C4-2B (cell line): Measurements from ENCODE around the gene ATP1B1.

Source experiments
- H3K27ac ChIP-seq: fragments of 450-650 bp; 2 replicates; pipeline ENCODE4 v1.5.1; 2017
- ZFX ChIP-seq: fragments of 450-650 bp; IDR thresholded peaks from 2 replicates; pipeline ENCODE4 v1.6.1; 2017
- TF ChIP-seq, protein P1 (sequence below): fragments of 450-650 bp; conservative IDR thresholded peaks from 2 replicates; pipeline ENCODE4 v1.5.1; 2017; ENCODE audit warnings: mild to moderate bottlenecking

Gene ATP1B1

DNA sequence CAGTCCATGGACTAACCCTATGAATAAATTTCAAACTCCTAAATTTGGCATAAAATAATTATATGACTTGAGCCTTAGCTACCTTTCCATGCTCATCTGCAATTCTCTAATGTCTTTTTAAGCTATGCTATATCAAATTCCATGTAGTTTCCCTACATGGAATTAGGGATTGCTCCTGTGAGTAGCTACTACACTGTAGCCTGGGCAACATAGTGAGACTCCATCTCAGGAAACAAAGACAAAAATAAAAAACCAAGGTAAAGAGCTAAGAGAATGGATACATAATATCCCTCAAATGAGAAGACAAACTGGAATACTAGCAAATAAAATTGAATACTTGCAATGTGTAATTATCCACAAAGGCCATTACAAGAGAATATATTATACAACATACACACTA is 37.5 kb downstream of the ATP1B1 start:
- H3K27ac ChIP-seq, result no peak overlapping the region
- no peak for TF ChIP-seq ZFX
- TF ChIP-seq, protein P1, sequence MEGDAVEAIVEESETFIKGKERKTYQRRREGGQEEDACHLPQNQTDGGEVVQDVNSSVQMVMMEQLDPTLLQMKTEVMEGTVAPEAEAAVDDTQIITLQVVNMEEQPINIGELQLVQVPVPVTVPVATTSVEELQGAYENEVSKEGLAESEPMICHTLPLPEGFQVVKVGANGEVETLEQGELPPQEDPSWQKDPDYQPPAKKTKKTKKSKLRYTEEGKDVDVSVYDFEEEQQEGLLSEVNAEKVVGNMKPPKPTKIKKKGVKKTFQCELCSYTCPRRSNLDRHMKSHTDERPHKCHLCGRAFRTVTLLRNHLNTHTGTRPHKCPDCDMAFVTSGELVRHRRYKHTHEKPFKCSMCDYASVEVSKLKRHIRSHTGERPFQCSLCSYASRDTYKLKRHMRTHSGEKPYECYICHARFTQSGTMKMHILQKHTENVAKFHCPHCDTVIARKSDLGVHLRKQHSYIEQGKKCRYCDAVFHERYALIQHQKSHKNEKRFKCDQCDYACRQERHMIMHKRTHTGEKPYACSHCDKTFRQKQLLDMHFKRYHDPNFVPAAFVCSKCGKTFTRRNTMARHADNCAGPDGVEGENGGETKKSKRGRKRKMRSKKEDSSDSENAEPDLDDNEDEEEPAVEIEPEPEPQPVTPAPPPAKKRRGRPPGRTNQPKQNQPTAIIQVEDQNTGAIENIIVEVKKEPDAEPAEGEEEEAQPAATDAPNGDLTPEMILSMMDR, result no peak

DNA sequence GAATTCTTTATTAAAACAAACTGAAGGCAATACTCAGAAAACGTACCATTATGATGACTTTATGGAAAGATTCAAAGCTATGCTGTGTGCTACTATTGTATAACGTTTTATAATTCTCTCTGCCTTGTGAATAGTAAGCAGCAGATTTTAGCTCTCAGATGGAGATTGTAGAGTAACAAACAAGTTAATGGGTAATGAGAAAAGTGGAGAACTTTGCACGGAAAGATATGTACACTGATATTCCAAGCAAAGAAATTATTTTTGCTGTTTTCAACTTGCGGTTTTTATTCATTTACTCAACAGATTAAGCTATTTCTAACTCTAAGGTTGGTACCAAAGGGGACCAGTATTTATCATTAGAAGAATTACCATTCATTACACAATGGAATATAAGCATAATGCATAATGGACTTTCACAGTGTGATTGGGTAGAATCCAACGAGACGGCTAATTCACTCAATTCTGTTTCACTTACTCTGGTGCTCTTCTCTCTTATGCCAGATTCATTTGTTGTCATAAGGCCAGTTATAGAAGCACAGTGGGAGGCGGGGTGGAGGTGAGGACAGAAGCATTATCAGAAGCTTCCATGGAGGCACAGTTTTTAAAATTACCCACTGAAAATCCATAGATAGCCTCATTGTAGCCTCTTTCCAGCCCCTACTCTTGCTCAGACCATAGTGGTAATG is 38.6 kb downstream of the ATP1B1 start:
- TF ChIP-seq, protein P1, result no peak
- no peak for TF ChIP-seq ZFX
- no peak overlapping the region for H3K27ac ChIP-seq

DNA sequence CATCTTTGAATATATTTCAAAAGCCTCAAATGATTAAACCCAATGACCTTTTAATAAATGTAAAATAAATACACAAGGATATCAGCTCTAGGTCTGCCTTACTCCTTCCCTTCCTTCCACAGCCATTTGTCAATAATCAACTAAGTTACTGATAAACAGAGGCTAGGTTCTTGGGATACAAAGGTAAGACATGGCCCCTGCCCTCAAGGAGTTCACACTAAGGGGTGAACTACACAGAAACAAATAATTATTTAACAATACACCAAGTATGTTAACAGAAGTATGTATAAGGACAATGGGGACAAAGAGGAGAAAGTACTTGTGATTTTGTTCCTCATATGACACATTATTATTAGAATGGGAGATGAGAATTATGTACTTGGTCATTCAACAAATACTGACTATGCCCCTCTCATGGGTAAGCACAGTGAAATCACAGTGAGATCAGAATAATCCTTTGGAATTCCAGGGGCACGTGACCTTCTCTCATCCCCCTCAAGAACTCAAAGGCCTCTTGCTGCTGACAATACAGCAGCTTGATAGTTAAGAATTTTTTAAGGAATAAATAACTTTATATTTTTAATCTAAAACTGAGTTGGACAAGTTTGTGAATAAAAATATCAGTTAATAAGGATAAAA is 40.2 kb downstream of the ATP1B1 start:
- TF ChIP-seq, protein P1, result no peak
- no peak for TF ChIP-seq ZFX
- no peak overlapping the region for H3K27ac ChIP-seq

DNA sequence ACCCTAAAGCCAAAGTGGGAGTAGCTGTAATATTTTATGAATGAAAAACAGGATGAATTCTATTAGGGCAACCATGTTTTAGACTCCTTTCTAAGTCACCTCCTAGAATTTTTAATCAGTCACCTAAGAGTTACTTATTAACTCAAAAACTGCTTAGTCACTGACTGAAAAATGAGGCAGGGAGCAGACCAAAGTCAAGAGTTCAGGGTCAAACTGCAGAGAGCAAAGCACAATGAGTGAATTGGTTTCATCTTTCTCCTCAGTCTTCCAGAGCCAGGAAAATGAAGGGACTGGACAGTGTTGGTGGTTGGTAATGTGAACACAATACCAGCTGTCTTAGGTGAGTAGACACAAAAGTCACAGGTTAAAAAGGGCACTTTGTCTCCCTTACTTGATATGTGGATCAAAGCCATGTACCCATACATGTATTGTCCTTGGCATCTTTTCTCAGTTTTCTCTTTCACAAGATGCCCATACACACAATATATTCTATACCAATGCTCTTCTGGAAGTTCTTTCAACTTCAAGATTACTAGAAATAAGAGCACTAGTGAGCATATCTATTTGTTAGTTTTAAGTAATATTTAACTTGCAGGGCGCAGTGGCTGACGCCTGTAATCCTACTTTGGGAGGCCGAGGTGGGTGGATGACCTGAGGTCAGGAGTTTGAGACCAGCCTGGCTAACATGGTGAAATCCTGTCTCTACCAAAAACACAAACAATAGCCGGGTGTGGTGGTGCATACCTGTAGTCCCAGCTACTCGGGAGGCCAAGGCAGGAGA is 42.2 kb downstream of the ATP1B1 start:
- H3K27ac ChIP-seq, result no peak overlapping the region
- TF ChIP-seq ZFX, result no peak
- TF ChIP-seq, protein P1, result no peak

DNA sequence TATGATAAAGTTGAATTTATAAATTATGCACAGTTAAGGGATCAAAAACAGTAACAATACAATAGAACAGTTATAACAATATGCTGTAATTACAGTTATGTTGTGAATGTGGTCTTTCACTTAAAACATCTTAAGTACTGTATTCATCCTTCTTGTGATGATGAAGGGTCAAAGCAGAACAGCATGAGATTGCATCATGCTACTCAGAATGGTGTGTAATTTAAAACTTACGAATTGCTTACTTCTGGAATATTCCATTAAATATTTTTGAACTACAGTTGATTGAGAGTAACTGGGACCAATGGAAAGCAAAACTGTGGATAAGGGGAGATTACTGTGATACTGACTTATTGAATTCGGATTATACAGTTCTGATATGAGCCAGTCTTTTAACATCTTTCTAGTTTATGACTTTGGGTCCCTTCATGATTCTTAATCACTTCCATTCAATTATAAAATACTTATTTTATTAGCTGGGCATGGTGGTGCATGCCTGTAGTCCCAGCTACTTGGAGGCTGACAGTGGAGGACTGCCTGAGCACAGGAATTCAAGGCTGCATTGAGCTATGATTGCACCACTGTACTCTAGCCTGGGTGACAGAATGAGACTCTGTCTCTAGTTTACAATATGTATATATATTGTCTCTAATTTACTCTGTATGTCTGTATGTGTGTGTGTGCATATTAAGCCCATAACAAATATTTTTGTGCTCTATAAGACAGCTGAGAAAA is 43.2 kb downstream of the ATP1B1 start:
- TF ChIP-seq, protein P1, result no peak
- no peak for TF ChIP-seq ZFX
- H3K27ac ChIP-seq, result no peak overlapping the region

DNA sequence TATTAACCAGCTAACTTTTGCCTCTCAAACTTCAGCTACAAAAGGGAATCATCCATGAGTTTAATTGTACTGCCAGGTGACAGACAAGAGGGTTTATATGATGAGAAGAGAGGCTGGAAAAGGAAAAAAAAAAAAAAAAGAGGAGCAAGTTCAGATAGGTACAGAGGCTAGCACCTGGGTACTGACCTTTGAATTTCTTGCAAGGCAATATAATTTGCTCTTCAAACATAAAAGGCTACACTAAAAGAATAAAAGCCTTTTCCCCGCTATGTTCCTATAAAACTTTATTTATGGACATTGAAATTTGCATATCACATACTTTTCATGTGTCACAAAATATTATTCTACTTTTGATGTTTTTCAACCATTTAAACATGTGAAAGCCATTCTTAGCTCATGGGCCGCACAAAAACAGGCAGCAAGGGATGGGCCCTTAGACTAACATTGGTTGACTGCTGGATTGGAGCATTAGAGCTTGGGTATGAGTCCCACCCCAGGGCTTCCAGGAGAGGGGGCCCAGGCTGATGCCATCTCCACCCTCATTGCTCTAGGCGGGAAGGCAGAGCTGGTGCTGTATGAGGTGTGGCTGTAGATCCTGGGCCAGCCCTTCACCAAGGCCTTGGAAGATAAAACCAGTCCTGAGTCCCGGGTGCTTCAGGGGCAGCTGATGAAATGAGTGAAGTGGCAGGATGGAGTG is 44.3 kb downstream of the ATP1B1 start:
- TF ChIP-seq ZFX, result no peak
- TF ChIP-seq, protein P1, result no peak
- H3K27ac ChIP-seq, result no peak overlapping the region
